ENCODE data around the gene AQP12A.

- TF ChIP-seq TAF1 (IDR thresholded peaks at IDR 0.05; ENCODE audit: borderline replicate concordance, insufficient read depth, low read length) (no peak), SIN3A (IDR thresholded peaks at IDR 0.05; ENCODE audit: borderline replicate concordance, insufficient read depth, low read length) (no peak)
These were observed 21.6 kb downstream of the AQP12A start for GRCh38 chr2:240713071-240713927.
